AG04449 (cell line): ENCODE data around the gene KCNQ1.

Experiments used
- CTCF ChIA-PET: fragments of 350-600 bp; formaldehyde crosslinking; extraction: SDS; loops from one replicate; lab custom pipeline; 2021; ENCODE audit warnings: antibody characterized with exemption; lab: Yijun Ruan, JAX
- POLR2A ChIA-PET: fragments of 400-600, 350-600 bp; formaldehyde crosslinking; extraction: SDS; loops from one replicate; lab custom pipeline; 2020; ENCODE audit warnings: antibody characterized with exemption, inconsistent platforms; lab: Yijun Ruan, JAX
- DNase-seq: peaks from one replicate; pipeline ENCODE4 v3.0.0-alpha.2; 2010; ENCODE audit warnings: low read depth, low spot score
- H3K4me3 ChIP-seq: 2 replicates; pipeline ENCODE4 v1.5.1; 2011; ENCODE audit warnings: low read depth, mild to moderate bottlenecking, control low read depth, low read length
- CTCF ChIP-seq: IDR thresholded peaks from one replicate; pipeline ENCODE4 v1.5.1; 2011; ENCODE audit warnings: mild to moderate bottlenecking, moderate library complexity, low read length, control low read depth, inconsistent platforms; ENCODE audit not compliant: insufficient read depth; ENCODE audit errors: missing control alignments

Gene KCNQ1

GRCh38 chr11:2565447-2566222, 120.8 kb downstream of the KCNQ1 start:
- no peak for TF ChIP-seq CTCF
- no peak overlapping the region for H3K4me3 ChIP-seq
- POLR2A ChIA-PET, result no interaction called here
- no peak for DNase-seq
- CTCF ChIA-PET, result no interaction called here

- ChIA-PET POLR2A (no interaction called here), CTCF (interaction anchor here (0.8 to 2.6 kb wide), 2 partner anchors 34 to 322 kb away, joined by 3 to 11 read pairs; no protein-coding TSS in a partner anchor)
- no peak for DNase-seq
Observed at GRCh38 chr11:2566223-2567025, 121.6 kb downstream of the KCNQ1 start.

GRCh38 chr11:2567026-2567671, 122.3 kb downstream of the KCNQ1 start:
- no peak for DNase-seq
- H3K4me3 ChIP-seq, result no peak overlapping the region
- no peak for TF ChIP-seq CTCF
- ChIA-PET POLR2A (no interaction called here), CTCF (interaction anchor here (0.8 to 2.6 kb wide), 2 partner anchors 34 to 321 kb away, joined by 3 to 11 read pairs; no protein-coding TSS in a partner anchor)

More at GRCh38 chr11:2566223-2567025, 121.6 kb downstream of the KCNQ1 start:
- no peak overlapping the region for H3K4me3 ChIP-seq
- no peak for TF ChIP-seq CTCF

- DNase-seq, result no peak
- POLR2A ChIA-PET, result no interaction called here
- no peak overlapping the region for H3K4me3 ChIP-seq
- CTCF ChIA-PET, result interaction anchor here (1.3 kb wide), 1 partner anchor 38 kb away, joined by 5 read pairs; no protein-coding TSS in a partner anchor
- TF ChIP-seq CTCF, result no peak
Observed at GRCh38 chr11:2569321-2569721, 124.5 kb downstream of the KCNQ1 start.

GRCh38 chr11:2569731-2570210, 125.0 kb downstream of the KCNQ1 start:
- no peak for TF ChIP-seq CTCF
- ChIA-PET CTCF (interaction anchor here (1.3 kb wide), 1 partner anchor 38 kb away, joined by 5 read pairs; no protein-coding TSS in a partner anchor), POLR2A (no interaction called here)
- no peak overlapping the region for H3K4me3 ChIP-seq
- no peak for DNase-seq
